Stimulated activated CD4-positive, alpha-beta T cell treated with anti-CD3 and anti-CD28 coated beads, Interleukin-12 subunit alpha, Interleukin-12 subunit beta, amount 100 ng/mL, for 4 hours (primary cell): ENCODE measurements around the gene PRSS2.

Experiments
- DNase-seq: peaks from one replicate; pipeline ENCODE4 v3.0.0-alpha.2; 2020

The PRSS2 gene

DNA sequence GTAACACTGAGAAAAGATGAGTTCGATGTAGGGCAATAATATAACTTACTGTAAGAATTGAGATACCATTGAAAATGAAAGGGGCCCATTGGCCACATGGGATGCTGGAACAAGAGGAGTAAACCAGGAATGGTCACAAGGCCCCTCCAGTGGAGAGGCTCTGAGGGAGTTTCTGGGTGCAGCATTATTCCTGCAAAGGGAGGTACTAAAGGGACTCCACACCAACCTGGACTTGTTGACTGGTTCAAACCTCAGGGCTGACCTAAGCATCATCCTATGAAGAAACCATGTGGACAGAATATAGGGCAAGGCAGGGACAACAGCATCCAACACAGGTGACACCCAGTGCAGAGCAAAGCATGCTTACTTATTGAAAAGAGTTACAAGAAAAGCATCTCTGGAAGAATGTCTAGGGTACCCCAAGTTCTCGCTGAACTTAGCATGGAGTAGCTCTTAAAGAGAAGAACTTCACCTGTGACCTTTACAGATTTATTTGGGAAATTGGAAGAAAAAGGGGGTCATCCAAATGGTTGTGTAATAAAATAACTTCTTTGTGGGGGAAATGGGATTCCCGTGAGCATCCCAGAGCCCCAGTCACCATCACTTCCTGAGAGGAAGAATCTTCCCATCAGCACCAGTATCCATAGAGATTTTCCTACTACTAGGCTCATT is 34.7 kb downstream of the PRSS2 start:
- DNase-seq, result no peak

DNA sequence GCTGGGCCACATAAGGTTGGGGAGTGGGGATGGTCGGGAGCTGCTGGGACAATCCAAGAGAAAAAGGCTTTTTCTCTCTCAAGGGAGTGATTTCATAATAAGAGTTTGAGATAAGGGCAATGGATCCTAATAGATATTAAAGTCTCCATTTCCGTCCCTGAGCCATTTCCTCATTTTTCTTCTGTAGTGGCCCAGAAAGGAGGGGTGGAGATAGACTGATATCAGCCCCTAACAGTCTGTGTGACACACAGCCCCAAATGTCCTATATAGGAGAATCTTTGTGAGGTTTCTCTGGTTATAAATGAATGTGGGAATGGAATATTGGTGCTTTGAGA is 35.2 kb downstream of the PRSS2 start:
- no peak for DNase-seq

DNA sequence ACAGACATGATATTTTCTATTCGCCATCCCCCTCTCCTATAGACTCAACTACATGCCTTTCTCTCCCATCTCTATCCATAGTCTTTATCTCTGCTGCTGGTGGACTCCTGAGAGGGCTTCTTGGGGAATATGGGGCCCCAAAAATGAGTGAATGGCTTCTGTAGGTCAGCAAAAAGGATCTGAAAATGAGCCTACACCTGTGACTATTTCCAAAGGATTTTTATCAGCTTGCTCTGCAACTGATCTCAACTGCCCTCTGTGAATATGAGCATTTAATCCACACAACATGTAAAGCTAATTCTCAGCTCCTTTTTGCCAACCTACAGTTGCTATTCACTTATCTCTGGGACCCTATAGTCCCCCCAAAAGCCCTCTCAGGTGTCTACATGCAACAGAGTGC is 36.2 kb downstream of the PRSS2 start:
- DNase-seq, result no peak

DNA sequence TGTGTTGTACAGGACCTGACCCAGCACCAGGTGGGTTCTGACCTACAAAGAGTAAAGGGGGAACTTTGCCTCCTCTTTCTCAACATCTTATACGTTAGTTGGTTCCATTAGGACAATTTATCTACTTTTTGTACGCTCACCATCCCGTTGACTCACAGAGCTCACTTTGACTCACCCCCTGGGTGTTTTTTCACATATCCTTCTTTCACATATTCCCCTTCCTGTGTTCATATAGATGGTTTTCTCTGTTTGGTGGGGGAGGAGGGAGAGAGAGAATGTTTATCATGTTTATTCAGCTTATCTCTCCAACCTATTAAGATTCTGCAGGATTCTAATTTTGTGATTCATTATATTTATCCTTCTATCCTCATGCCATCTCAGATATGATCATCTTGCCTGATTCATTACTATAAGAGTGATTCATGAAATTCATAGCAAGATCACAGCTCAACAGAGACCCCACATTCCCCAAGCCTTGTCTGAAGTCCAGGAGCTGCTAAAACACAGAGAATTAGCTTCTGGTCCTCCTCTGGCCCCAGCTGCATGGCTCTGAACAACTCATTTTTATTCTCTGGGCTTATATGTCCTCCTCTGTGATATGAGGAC is 37.2 kb downstream of the PRSS2 start:
- DNase-seq, result no peak

- no peak for DNase-seq
Observed at GRCh38 chr7:142808461-142808801, 37.7 kb downstream of the PRSS2 start.

- DNase-seq, result peak; percentile 84
Observed at GRCh38 chr7:142808802-142809583, 38.2 kb downstream of the PRSS2 start.

- no peak for DNase-seq
Observed at GRCh38 chr7:142809671-142810070, 38.9 kb downstream of the PRSS2 start.

DNA sequence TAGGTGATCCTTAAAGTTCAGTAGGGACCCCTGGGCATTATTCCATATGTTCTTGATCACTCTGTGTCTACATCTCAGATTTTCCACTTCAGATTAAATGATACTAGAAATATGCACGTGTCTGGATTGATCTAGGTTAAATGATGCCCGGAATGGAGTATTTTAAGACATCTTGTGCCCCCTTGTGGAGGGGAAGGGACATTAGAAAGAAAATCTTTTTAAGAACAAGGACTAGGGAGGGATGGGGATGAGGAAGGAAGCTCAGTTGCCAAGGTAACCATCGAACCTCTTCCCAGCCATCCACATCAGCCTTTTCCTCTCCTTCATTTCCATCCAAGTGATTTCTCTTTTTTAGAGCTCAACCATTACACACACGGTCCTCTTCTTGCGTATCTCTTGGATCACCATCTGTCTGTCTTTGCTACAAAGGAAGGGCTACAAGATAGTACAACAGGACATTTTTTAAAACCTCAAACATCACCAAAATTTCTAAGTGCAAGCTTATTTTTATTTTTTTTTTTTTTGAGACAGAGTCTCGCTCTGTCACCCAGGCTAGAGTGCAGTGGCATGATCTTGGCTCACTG is 40.5 kb downstream of the PRSS2 start:
- DNase-seq, result no peak

- no peak for DNase-seq
Observed at GRCh38 chr7:142812437-142813215, 41.9 kb downstream of the PRSS2 start.

GRCh38 chr7:142813226-142813625 is 42.5 kb downstream of the PRSS2 start:
- no peak for DNase-seq

- DNase-seq, result no peak
Observed at GRCh38 chr7:142813699-142814098, 42.9 kb downstream of the PRSS2 start.

- no peak for DNase-seq
Observed at GRCh38 chr7:142814451-142814850, 43.7 kb downstream of the PRSS2 start.

GRCh38 chr7:142815134-142815533 is 44.4 kb downstream of the PRSS2 start:
- no peak for DNase-seq

DNA sequence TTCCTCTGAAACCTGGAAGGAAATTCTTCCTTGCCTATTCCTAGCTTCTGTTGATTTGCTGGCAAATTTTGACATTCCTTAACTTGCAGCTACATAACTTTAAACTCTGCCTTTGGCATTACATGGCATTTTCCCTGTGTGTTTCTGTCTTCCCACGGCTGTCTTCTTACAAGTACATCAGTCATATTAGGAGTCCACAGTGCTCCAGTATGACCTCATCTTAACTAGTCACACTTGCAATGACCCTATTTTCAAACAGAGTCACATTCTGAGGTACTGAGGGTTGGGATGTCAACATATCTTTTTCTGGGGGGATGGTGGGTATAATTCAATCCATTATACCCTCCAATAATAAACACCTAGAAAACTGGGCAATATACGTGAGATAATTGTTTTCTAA is 46.7 kb downstream of the PRSS2 start:
- no peak for DNase-seq

GRCh38 chr7:142819530-142819929 is 48.8 kb downstream of the PRSS2 start:
- no peak for DNase-seq

DNA sequence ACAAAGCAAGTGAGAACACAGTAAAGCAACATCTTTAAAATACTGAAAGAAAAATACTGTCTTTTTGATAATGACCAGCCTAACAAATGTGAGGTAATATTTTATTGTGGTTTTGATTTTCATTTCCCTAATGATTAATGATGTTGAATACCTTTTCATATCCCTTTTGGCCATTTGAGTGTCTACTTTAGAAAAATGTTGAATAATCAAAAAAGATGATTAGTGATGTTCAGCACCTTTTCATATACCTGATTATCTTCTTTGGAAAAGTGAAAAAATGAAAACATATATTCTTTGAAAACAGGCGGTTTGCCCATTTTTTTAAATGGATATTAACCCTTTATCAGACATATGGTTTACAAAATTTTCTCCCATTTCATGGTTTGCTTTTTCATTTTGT is 51.9 kb downstream of the PRSS2 start:
- DNase-seq, result no peak
